SIG-M5 treated with dmso at 0.1 percent for 504 hours (cell line): ENCODE results near the gene ACVRL1.
A peak's percentile ranks its signal among the peaks of the same experiment; 100 is the strongest.

Experiments used
- DNase-seq: peaks from one replicate; lab custom pipeline; 2025; ENCODE audit not compliant: unreplicated experiment; lab: John Stamatoyannopoulos, UW

ACVRL1 gene

DNA sequence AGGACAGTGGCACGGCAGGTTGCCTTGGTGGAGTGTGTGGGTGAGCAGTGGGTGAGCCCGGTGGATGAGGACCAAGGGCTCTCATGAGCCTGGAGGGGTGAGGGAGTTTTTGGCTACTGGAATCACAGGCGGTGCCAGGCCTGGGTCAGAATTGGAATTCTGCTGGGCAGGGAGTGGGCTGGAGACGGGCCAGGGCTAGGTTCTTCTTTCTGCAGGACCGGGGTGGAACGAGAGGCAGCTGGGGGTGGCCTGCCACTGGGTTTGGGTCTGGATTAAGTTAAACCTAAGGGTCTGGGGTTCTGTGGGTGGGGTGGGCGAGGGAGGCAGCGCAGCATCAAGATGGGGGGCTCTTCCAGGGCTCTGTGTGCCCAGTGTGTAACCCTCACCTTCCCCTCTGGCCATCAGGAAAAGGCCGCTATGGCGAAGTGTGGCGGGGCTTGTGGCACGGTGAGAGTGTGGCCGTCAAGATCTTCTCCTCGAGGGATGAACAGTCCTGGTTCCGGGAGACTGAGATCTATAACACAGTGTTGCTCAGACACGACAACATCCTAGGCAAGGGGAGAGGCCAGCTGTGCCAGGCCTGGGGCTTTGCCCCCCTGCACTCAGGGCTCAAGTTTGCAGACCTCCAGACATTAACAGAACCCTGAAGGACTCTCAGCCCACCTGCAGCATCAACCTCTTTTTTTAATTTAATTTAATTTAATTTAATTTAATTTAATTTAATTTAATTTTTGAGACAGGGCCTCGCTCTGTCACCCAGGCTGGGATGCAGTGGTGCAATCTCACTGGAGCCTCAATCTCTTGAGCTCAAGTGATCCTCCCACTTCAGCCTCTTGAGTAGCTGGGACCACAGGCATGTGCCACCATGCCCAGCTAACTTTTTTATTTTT, 7.0 kb downstream of the ACVRL1 start:
- no peak for DNase-seq

DNA sequence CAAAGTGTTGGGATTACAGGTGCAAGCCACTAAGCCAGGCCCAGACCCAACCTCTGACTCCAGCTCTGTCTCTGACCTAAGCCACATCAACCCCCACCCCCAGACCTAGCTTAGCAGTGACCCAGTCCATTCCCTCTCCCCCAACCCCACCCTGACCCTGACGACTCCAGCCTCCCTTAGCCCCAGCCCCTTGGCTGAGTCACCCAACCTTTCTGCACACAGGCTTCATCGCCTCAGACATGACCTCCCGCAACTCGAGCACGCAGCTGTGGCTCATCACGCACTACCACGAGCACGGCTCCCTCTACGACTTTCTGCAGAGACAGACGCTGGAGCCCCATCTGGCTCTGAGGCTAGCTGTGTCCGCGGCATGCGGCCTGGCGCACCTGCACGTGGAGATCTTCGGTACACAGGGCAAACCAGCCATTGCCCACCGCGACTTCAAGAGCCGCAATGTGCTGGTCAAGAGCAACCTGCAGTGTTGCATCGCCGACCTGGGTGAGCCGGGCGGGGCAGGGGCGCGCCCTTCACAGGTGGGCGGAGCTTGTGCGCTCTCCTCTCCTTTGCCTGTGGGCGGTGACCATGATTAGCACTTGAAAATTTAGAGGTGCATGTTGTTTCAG, 7.8 kb downstream of the ACVRL1 start:
- no peak for DNase-seq

DNA sequence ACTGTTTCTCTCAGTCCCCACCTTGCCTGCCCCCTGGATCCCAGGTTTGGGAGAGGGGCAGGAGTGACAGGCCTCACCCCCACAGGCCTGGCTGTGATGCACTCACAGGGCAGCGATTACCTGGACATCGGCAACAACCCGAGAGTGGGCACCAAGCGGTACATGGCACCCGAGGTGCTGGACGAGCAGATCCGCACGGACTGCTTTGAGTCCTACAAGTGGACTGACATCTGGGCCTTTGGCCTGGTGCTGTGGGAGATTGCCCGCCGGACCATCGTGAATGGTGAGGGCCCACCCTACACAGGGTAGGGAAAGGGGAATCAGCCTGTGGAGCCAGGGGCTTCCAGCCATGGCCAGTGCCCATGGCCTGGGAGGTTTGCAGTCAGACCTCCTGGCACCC, 8.6 kb downstream of the ACVRL1 start:
- DNase-seq = no peak

DNA sequence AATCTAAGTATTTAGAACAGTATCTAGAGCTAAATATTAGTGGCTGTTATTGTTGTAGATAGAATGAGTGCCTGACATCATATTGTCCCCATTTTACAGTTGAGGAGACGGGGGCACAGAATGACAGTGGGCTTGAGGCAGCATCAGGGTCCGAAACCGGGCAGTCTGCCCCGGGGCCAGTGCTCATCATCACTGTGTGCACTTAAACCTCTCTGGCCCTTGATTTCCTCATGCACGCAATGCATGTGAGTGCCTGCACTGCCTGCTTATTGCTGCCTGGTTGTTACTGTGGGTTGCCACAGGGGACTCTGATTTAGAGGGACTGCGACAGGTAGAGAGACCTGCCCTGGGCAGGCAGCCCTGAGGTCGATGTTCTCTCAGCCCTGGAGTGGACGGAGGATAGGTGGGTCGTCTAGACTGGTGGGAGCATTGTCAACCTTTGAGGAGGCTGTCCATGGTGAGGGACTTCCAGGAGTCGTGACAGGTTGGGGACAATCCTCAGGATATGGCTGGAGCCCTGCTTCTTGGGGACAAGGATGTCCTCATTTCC, 9.8 kb downstream of the ACVRL1 start:
- no peak for DNase-seq

DNA sequence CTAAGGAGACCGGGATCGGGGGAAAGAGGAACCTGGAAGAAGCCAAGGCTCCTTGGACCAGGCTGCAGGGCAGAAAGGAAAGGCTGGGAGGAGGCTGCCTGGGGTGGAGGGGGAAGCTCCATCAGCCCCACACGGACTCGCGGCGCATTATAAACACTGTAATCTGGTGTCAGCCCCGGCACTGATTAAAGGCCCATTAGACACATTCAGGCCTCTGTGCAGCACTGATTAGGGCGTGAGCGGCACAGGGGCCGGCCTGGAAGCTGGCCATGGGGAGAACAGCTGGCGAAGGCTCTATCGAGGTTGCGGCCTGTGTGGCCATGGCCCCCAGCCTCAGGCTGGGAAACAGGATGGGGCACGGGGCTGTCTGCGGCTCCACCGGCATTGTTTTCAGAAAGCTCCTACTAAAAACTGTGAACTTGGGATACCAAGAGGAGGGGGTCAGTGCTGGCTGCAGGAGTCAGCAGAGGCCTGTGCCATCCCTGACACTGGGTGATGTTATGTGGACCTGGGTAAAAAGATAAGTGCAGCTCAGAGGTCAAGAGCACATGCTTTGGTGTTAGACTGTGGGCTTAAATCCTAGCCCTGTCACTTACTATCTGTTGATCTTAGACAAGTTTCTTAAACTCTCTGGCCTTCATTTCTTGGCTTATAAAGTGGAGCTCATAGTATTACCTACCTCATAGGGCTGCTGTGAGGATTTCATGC, 10.6 kb downstream of the ACVRL1 start:
- no peak for DNase-seq

DNA sequence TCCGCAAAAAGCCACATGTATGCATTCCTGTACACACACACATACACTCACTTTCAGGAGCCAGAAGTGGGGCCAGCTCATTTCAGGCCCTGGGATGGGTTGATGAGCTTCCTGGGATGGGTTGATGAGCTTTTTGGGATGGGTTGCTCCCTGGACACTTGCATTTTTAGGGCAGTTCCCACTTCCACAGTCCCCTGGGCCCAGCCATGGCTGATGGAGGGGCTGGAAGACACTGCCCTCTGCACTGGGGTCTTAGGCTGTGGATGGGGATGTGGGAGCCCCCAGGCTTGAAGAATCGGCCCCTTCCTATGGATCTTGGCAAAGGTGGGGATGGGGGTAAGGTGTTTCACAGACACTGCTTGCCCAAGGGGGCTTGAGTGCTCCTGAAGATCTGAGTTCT, 12.7 kb downstream of the ACVRL1 start:
- no peak for DNase-seq

DNA sequence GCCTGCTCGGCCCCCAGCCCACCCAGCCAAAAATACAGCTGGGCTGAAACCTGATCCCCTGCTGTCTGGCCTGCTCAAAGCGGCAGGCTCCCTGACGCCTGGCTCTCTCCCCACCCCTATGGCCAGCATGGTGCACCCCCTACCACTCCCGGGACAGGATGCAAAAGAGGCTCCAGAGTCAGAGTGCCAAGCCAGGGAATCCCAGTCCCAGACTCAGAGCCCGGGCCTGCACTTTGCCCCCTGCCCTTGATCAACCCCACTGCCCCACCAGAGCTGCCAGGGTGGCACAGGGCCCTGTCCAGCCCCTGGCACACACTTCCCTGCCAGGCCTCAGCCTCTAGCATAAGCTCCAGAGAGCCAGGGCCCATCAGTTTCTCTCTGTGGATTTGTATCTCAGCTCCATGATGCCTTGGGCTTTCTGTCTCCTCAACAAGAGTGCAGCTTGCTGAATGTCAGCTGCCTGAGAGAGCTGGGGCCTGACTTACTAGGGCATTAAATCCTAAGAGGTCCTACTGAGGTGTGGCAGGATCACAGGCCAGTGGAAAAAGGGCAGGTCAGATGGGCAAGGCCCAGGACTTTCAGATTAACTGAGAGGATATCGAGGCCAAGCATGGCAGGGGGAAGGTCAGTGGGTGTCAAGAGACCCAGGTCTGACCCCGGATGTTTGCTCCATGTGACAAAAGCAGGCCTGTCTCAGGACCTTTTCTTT, 13.9 kb downstream of the ACVRL1 start:
- DNase-seq = no peak

DNA sequence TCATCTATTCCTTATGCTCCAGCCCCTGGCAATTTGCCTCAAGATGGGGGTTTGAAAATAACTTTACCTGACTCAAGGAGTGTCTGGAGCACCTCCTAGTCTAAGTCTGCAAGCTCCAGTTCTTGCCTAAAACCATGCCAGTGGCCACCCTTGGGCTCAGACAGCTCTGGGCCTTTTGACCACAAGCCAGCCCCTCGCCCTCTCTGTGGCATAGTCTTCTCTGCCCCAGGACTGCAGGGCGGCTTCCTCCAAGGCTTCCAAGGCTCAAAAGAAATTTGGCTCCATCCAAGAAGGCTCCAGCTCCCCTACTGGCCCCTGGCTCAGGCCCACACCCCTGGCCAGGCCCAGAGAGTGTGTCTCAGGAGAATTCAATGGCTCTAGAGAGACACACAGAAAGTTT, 14.8 kb downstream of the ACVRL1 start:
- no peak for DNase-seq

DNA sequence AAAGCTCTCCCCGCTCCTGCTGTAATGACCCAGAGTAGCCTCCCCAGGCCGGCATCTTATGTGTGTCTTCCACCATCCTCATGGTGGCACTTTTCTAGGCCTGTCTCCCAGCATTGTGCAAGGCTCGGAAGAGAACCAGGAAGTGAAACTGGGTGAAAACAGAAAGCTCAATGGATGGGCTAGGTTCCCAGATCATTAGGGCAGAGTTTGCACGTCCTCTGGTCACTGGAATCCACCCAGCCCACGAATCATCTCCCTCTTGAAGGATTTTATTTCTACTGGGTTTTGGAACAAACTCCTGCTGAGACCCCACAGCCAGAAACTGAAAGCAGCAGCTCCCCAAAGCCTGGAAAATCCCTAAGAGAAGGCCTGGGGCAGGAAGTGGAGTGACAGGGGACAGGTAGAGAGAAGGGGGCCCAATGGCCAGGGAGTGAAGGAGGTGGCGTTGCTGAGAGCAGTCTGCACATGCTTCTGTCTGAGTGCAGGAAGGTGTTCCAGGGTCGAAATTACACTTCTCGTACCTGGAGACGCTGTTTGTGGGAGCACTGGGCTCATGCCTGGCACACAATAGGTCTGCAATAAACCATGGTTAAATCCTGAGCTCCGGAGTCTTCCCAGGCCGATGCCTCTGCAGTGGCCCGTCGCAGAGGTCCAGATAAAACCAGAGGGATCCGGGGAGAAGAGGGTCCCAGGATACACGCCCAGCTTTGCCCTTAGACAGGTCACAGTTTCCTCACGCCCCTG, 15.6 kb downstream of the ACVRL1 start:
- DNase-seq = peak; percentile 94

DNA sequence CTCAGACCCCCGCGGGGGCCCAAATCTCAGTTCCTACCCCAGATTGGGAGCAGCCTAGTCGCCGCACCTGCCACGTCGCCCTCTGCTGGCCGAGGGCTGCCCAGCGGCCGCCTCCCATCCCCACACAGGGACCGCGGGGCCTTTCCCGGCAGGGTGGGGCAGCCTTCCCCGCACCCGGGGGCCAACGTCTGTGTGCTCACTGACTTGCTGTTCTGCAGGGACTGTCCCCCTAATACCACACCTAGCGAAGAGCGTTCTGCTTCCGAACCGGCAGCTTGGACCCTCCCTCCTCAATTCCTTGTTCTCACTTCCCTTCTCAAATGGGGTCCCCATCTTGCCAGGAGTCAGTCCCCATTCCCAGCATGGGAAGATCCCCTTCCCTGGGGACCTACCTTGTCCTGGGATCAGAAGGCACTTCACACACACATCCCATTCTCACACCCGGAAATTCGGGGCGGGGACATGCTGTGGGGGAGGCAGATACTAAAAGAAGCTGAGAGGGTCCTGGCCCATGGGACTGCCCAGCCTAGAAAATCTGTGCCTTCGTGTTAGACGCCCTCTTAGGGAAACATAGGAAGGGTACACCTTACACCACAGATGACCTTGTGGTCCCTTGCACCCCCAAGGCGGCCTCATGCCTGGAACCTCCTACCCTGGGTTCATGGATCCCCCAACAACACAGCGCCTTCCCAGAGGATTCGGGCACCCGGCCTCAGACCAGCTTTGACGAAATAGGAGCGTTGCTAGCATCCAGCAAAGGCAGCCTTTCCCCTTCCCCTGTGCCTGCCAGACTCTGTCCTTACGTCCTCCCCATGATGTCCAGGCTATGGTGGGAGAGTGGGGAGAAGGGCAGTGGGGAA, 16.4 kb downstream of the ACVRL1 start:
- no peak for DNase-seq

DNA sequence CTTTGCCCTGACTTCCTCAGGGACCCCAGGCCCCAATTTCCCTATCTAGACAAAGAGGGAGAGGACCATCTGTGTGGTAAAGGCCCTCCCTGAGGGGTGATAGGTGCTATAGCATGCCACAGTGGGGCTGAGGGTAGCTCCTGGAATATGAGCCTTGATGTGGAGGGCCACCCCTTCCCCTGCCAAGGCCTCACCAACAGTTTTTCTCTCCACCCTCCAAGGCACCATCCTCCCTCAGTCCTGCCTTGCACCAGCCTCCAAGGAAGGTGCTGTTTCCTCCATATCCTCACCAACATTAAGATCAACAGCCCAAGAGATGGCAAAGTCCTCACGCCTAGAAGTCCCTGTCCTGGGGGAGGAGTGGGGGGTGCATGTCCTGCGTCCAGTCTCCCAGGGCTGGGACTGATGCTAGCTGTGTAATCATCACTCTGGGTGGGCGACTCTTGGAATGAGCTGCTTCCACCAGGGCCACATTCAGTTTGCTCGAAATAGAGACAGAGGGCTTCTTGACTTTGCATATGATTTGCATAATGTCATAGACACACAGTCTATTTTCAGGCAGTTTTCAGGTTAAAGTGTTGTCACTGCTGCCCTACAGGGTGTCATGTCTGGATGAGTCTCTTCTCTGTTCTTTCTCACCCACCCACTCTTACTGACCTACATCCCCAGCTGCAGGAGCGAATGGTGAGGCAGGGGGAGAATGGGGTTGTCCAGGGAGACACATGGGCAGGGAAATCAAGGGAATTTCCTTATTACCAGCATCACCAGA, 17.4 kb downstream of the ACVRL1 start:
- DNase-seq = no peak

DNA sequence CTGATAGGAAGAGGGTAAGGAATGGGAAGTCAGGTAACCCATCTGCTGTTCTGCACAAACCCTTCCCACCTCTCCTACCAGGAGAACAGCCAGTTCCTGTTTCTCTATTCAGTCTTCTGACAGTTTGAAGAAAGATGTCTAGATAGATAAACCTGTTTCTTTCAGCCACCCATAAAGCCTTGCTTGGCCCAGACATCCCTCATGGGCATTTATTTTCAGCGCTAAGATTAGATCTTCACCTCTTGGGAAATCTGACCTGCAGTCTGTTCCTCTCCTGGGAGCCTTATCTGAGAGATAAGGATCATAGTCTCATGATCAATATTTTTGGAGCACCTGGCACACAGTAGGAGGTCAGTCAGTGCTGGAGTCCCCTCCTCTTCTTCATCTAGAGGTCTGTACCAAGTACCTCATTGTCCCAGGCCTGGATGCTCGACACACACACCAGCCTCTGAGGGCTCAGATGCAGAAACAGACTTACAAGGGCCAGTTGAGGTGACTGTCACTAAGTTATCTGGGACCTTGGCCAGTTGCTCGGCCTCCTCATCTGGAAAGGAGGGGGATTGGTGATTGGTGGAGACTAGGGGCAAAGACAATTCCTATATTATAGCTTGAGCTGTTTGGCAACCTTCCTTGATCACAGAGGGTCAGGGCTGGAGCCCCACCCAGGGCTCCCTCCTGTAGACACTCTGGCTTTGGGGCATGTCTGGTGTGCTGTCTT, 18.2 kb downstream of the ACVRL1 start:
- no peak for DNase-seq

DNA sequence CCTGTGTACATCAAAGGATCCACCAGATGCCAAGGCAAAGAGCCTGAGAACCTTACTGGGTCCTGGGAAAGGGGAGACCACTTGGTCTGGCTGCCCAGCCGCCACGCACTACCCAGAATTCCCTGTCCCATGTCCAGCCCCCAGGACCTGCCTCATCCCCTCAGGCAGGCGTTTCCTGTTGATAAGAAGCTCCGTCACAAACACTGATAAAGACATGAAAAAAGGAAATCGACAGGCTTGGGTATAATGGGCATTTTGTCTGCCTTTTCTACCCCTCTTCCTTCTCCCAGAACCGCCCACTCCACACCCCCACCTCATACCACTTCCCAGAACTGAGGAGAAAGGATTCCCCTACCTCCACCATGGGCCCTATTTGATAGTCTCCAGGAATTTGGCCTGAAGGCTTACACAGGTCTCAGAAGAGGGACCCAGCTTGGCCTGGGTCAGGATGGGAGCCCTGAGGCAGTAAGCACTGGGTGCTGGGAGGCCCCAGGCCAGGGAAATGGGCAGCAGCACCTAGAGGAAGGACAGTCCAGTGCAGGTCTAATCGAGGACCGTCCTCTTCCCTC, 18.8 kb downstream of the ACVRL1 start:
- no peak for DNase-seq

DNA sequence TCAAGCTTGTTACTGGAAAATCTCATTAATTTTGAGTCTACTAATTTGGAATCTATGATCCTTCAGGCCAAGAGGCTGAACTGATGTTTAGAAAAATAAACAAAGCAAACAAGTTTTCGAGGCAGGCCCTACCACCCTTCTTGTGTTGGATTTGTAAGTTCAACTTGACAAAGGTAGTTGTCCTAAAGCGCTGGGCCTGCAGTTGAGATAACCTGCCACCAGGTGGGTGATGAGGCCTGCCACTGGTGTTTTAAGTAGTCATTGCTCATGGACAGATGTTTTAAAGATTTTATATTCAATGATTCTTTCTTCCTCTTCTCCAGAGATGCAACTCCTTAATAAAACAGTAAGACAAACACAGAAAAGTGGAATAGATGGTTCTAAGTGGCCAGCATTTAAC, 19.4 kb downstream of the ACVRL1 start:
- peak; percentile 33 for DNase-seq

DNA sequence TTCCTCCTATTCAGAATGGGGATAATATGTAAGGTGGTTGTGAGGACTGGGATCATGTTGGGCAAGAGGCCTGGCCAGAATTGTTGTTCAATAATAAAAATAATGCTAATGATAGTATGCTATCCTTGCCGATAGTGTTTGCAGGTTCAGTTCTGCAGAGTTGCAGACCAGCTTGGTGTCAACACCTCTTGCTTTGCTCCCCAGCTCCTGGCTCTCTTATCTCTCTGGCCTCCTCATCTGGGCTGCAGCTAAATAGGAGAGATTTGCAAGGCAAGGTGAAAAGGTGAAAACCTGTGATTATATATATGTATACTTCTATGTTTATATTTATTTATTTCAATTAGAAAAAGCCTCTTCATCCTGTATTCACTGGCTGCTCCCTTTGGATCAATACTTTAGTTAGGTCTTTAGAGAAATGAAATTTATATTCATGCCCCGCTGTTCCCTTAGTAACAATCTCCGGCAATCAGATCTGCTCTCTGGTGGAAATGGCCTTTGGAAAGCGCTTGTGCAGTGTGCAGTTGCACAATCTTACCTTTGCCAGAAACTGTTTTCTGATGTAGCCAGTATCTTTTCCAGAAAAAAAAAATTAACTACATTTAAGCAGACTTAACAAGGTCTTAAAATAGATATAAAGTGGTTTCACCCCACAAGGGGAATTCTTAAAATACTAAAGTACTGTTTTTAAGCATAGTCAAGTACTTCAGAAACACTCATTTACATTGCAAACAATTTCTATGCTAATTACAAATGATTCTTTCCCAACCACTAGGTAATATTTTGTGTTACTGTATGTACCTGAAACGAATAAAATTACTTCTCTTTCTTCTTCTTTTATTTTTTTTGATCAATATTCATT, 25.1 kb downstream of the ACVRL1 start:
- no peak for DNase-seq

DNA sequence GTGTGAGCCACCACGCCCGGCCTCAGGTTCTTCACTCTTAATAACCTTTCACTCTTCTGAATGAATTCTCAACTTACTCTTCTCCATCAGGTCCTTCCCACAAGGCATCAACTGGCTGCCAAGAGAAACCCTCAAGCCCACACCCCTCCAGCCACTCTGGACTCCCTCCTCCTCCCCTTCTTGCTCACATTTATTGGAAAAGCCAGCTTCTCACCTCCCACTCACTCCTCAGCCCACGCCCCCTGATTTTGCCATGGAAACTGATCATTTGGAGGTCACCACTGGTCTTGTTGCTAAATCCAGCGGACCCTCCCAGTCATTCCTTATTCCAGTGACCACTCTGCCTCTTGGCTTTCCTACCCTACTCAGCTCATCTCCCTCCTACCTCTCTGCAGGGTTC, 26.8 kb downstream of the ACVRL1 start:
- no peak for DNase-seq

DNA sequence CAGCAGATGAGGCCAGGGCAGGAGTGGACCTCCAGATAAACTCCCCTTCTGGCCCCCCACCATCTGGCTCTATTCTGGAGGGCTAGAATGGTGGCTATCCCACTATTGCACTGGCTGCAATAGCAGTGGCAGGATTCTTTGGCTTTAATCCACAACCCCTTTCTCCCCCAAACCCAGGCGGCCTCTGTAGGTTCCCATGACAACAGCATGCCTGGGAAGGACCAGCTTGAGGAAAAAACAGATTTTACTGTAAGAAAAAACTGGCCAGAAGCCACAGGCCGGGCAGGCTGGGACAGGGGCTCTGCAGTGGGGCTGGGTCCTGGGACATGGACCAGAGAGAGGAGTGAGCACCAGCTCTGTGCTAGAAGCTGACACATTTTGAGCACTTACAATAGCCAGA, 30.6 kb downstream of the ACVRL1 start:
- no peak for DNase-seq
